Upper lobe of left lung (tissue), 6 donors: ENCODE results near the gene SP1. TPM values are rescaled to one million over a fixed set of nuclear protein-coding genes. Genes with fewer than 3 reads are reported as not detected.
"Not testable (repeated sequence)": the region's sequence is repeated elsewhere in the genome, so short reads cannot be mapped to it uniquely, and the experiment has no call there.

Source experiments
- ATAC-seq, 2 donors: fragments of 200-7000 bp; cut with Tn5 transposase; one replicate each; pipeline ENCODE4 v1.9.1; 2022; ENCODE audit warnings: mild to moderate bottlenecking in 2 of 2, moderate library complexity in 2 of 2; ENCODE audit not compliant: low FRiP score in 2 of 2
- DNase-seq, 2 donors: peaks; one replicate each; pipeline ENCODE4 v3.0.0-alpha.2; 2019 to 2020
- H3K27ac ChIP-seq, 4 donors: fragments of 200-600 bp; sonication (generic); one replicate each; pipeline ENCODE4 v1.5.1; 2016 to 2019
- H3K27me3 ChIP-seq, 4 donors: fragments of 200-600 bp; sonication (generic); one replicate each; pipeline ENCODE4 v1.5.1; 2017 to 2019
- H3K36me3 ChIP-seq, 4 donors: fragments of 200-600 bp; sonication (generic); one replicate each; pipeline ENCODE4 v1.5.1; 2016 to 2019
- H3K4me1 ChIP-seq, 4 donors: fragments of 200-600 bp; sonication (generic); one replicate each; pipeline ENCODE4 v1.5.1; 2018 to 2019
- H3K4me3 ChIP-seq, 4 donors: fragments of 200-600 bp; sonication (generic); one replicate each; pipeline ENCODE4 v1.5.1; 2017 to 2019; ENCODE audit warnings: mild to moderate bottlenecking in 2 of 4, moderate library complexity in 1 of 4
- H3K9me3 ChIP-seq, 4 donors: fragments of 200-600 bp; sonication (generic); one replicate each; pipeline ENCODE4 v1.5.1; 2018 to 2019
- CTCF ChIP-seq, 6 experiments: fragments of 450-650 bp in 4 of 6; fragments of 200-600 bp in 2 of 6; sonication (generic) in 2 of 6; IDR thresholded peaks; one replicate each; pipeline ENCODE4 v1.5.1; 2016 to 2019; ENCODE audit warnings: antibody characterized with exemption in 6 of 6
- EP300 ChIP-seq, 4 donors: sonication (generic); formaldehyde crosslinking; IDR thresholded peaks; one replicate each; pipeline ENCODE4 v1.5.1; 2017; ENCODE audit warnings: antibody characterized with exemption in 4 of 4, control low read depth in 2 of 4
- POLR2A ChIP-seq, 4 donors: fragments of 450-650 bp; IDR thresholded peaks; one replicate each; pipeline ENCODE4 v1.5.1; 2016 to 2017; ENCODE audit warnings: antibody characterized with exemption in 4 of 4, mild to moderate bottlenecking in 2 of 4
- POLR2AphosphoS5 ChIP-seq, 2 donors: sonication (generic); formaldehyde crosslinking; IDR thresholded peaks; one replicate each; pipeline ENCODE4 v1.5.1; 2017; ENCODE audit warnings: antibody characterized with exemption in 2 of 2
- WGBS, 2 donors: methylation state at CpG; one replicate each; pipeline ENCODE4 v1.1.5; 2017 to 2018; 5-methylcytosine and 5-hydroxymethylcytosine counted together
- total RNA-seq, 6 donors: library from RNA; depleted of rRNA in 4 of 6; stranded (reverse); fragments of >200 nt in 4 of 6; gene quantifications; one replicate each; pipeline versions ENCODE4 v1.1.0 to v1.2.1, GENCODE V29; 2016 to 2021
- donor health status: DM: no; HTN: no; CAD: no; lungs with moderate emphysema.
- donor health status: DM: no; HTN: yes; CAD: no; lungs with severe emphysema.

The SP1 gene
- total RNA-seq, 6 donors from 2014 or later: 46.6 to 82.2 (median 61.7) TPM

GRCh38 chr12:53431187-53431586, 51.2 kb downstream of the SP1 start:
- DNase-seq: no peak
- no peaks in the 10 kb centered on the region for H3K4me1 ChIP-seq
- no peaks in the 10 kb centered on the region for H3K9me3 ChIP-seq
- no peak overlapping the region for H3K4me3 ChIP-seq
- H3K27ac ChIP-seq: no peak overlapping the region
- WGBS, 2 donors: 82 to 85% methylated on average over 6 to 7 of the region's 7 CpGs
- TF ChIP-seq POLR2AphosphoS5 (IDR thresholded peaks at IDR 0.05) (no peak), CTCF (IDR thresholded peaks at IDR 0.05) (no peak), EP300 (IDR thresholded peaks at IDR 0.05) (no peak), POLR2A (IDR thresholded peaks at IDR 0.05) (no peak)
- no peaks in the 10 kb centered on the region for H3K36me3 ChIP-seq
- no peaks in the 10 kb centered on the region for H3K27me3 ChIP-seq
- peak in 1 of 2 donors; percentile 38 for ATAC-seq

GRCh38 chr12:53435326-53435725, 55.4 kb downstream of the SP1 start:
- whole genome bisulfite sequencing, 2 donors: 76 to 84% methylated on average over 9 of the region's 9 CpGs
- ATAC-seq, DNase-seq, H3K27ac ChIP-seq, H3K4me3 ChIP-seq, H3K9me3 ChIP-seq, H3K27me3 ChIP-seq, H3K4me1 ChIP-seq, H3K36me3 ChIP-seq: not testable (repeated sequence)

GRCh38 chr12:53439582-53439981, 59.6 kb downstream of the SP1 start:
- not testable (repeated sequence) for H3K27ac ChIP-seq, ATAC-seq, H3K9me3 ChIP-seq, H3K27me3 ChIP-seq, DNase-seq, H3K4me3 ChIP-seq
- Histone ChIP-seq H3K4me1 (peaks cover 23 to 27% (median 24%) of the 10 kb centered on the region in 4 donors), H3K36me3 (peaks cover under 1 to 11% (median 6%) of the 10 kb centered on the region in 4 donors)

- peak; percentile 96 to 100 for DNase-seq
- TF ChIP-seq POLR2AphosphoS5 (IDR thresholded peaks at IDR 0.05) (peak; percentile 96 to 99), POLR2A (IDR thresholded peaks at IDR 0.05) (peak in 3 of 4 donors; percentile 88 to 97 (median 93)), EP300 (IDR thresholded peaks at IDR 0.05) (no peak), CTCF (IDR thresholded peaks at IDR 0.05) (no peak)
- no peaks in the 10 kb centered on the region for H3K27me3 ChIP-seq
- H3K36me3 ChIP-seq: peaks cover 3 to 28% (median 19%) of the 10 kb centered on the region in 4 donors
- WGBS, 2 donors: 2% methylated on average over 20 to 31 of the region's 31 CpGs
- ATAC-seq: peak; percentile 99 to 100
- no peaks in the 10 kb centered on the region for H3K9me3 ChIP-seq
- H3K4me3 ChIP-seq: peak within 1 kb of the TSS; percentile 49 to 80 (median 66)
- H3K27ac ChIP-seq: peak within 1 kb of the TSS; percentile 88 to 94 (median 91)
- peaks cover 28 to 38% (median 34%) of the 10 kb centered on the region in 4 donors for H3K4me1 ChIP-seq
Measured at GRCh38 chr12:53441040-53441833, 61.3 kb downstream of the SP1 start, which contains the start of gene PRR13. Gene PRR13 (plus strand): TSS chr12:53441734. CDS start chr12:53442715, 981 bp downstream.

GRCh38 chr12:53443955-53444354, 64.0 kb downstream of the SP1 start:
- DNase-seq (no peak), ATAC-seq (no peak)
- 79 to 81% methylated on average over 4 of the region's 4 CpGs for WGBS, 2 donors
- H3K4me1 ChIP-seq: peaks cover 28 to 42% (median 32%) of the 10 kb centered on the region in 4 donors
- H3K9me3 ChIP-seq: no peaks in the 10 kb centered on the region
- H3K27ac ChIP-seq: peak overlapping the region in 1 of 4 donors; percentile 30
- no peak for TF ChIP-seq CTCF (IDR thresholded peaks at IDR 0.05)
- TF ChIP-seq POLR2A (IDR thresholded peaks at IDR 0.05): no peak
- no peak for TF ChIP-seq EP300 (IDR thresholded peaks at IDR 0.05)
- TF ChIP-seq POLR2AphosphoS5 (IDR thresholded peaks at IDR 0.05): no peak
- H3K27me3 ChIP-seq: no peaks in the 10 kb centered on the region
- peaks cover 10 to 53% (median 31%) of the 10 kb centered on the region in 4 donors for H3K36me3 ChIP-seq
- no peak overlapping the region for H3K4me3 ChIP-seq

- WGBS, 2 donors: 83 to 87% methylated on average over 11 of the region's 11 CpGs
- DNase-seq, H3K4me3 ChIP-seq, ATAC-seq, H3K27me3 ChIP-seq, H3K9me3 ChIP-seq: not testable (repeated sequence)
- H3K36me3 ChIP-seq: peaks cover 10 to 55% (median 31%) of the 10 kb centered on the region in 4 donors
- H3K27ac ChIP-seq: peak overlapping the region in 1 of 4 donors; percentile 30
- peaks cover 28 to 42% (median 32%) of the 10 kb centered on the region in 4 donors for H3K4me1 ChIP-seq
Measured at GRCh38 chr12:53444593-53445325, 64.8 kb downstream of the SP1 start.
